ENCODE data around the gene SYNJ2BP.

Gene SYNJ2BP

GRCh38 chr14:70392676-70393075 lies 24.2 kb downstream of the SYNJ2BP start:
- in situ Hi-C loops (cut with MboI; ENCODE audit: low sequenced_read_pairs) = no loop called here

- in situ Hi-C loops (cut with MboI; ENCODE audit: low sequenced_read_pairs) = no loop called here
Measured at GRCh38 chr14:70391493-70392391, 25.1 kb downstream of the SYNJ2BP start.

GRCh38 chr14:70382536-70382935 lies 34.4 kb downstream of the SYNJ2BP start:
- in situ Hi-C loops (cut with MboI; ENCODE audit: low sequenced_read_pairs) = no loop called here

GRCh38 chr14:70380824-70381223 lies 36.1 kb downstream of the SYNJ2BP start:
- in situ Hi-C loops (cut with MboI; ENCODE audit: low sequenced_read_pairs) = no loop called here

- in situ Hi-C loops (cut with MboI; ENCODE audit: low sequenced_read_pairs) = no loop called here
Measured at GRCh38 chr14:70378696-70379095, 38.2 kb downstream of the SYNJ2BP start.

All from hTERT RPE-1 (cell line).